ENCODE results near the gene APBB2.

APBB2 gene

DNA sequence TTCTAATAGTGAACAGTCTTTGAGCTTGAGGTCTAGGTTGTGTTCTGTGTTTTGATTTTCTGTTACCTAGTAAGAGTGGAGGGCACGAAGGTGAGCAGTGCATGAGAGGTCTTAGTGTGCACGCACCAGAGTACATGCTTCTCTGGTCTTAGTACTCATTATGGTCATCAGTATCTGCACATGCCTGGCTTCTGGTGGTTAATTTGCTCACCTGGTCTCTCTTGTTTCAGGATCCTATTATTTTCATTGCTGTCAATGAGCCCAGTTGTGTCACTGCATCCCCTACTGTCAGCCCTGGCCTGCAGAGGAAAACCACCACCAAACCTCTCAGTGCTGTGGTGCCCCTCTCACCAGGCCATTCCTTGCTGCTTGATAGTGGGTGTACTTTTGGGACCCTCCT is 409.7 kb downstream of the APBB2 start:
- TF ChIP-seq, protein P1, sequence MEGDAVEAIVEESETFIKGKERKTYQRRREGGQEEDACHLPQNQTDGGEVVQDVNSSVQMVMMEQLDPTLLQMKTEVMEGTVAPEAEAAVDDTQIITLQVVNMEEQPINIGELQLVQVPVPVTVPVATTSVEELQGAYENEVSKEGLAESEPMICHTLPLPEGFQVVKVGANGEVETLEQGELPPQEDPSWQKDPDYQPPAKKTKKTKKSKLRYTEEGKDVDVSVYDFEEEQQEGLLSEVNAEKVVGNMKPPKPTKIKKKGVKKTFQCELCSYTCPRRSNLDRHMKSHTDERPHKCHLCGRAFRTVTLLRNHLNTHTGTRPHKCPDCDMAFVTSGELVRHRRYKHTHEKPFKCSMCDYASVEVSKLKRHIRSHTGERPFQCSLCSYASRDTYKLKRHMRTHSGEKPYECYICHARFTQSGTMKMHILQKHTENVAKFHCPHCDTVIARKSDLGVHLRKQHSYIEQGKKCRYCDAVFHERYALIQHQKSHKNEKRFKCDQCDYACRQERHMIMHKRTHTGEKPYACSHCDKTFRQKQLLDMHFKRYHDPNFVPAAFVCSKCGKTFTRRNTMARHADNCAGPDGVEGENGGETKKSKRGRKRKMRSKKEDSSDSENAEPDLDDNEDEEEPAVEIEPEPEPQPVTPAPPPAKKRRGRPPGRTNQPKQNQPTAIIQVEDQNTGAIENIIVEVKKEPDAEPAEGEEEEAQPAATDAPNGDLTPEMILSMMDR (IDR thresholded peaks at IDR 0.05; ENCODE audit: low read depth, low read length, missing control alignments) = no peak
- no peak overlapping the region for H3K4me3 ChIP-seq (ENCODE audit: low read depth, low read length)
- in situ Hi-C loops (cut with HindIII; ENCODE audit: low sequenced_read_pairs) = no loop called here
- DNase-seq (ENCODE audit: low read depth) = no peak

DNA sequence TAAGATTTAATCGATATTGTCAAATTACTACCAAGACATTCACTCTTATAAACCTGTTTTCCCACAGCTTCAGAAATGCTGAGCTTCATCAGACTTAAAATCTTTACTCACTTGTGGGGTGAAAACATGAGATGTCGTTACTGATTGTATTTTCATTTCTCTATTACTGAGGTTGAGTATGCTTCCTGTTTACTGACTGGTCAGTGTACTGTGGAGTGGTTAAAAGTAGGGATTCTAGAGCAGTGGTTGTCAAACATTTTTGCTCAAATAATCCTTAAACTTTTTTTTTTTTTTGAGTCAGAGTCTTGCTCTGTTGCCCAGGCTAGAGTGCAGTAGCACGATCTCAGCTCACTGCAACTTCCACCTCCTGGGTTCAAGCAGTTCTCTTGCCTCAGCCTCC is 414.3 kb downstream of the APBB2 start:
- TF ChIP-seq, protein P1 (IDR thresholded peaks at IDR 0.05; ENCODE audit: low read depth, low read length, missing control alignments) = no peak
- in situ Hi-C loops (cut with HindIII; ENCODE audit: low sequenced_read_pairs) = no loop called here
- H3K4me3 ChIP-seq (ENCODE audit: low read depth, low read length) = no peak overlapping the region
- DNase-seq (ENCODE audit: low read depth) = no peak

DNA sequence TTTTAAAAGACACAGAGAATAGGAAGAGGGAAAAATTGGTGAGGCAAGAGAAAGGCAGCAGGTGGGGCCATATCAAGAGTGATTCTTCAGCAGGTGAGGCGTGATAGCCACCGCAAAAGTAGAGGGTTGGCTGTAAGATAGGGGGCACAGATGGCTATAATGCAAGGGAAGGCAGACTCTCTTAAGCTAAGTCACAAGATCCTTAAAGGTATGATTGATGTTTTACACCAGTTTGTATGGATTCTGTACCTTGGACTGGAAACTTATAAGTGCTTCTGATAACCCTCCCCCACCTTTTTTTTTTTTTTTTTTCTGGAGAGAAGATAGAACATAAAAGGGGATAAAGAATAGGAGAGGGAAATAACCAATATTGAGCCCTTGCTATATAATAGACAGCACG is 424.6 kb downstream of the APBB2 start:
- in situ Hi-C loops (cut with HindIII; ENCODE audit: low sequenced_read_pairs) = no loop called here
- H3K4me3 ChIP-seq (ENCODE audit: low read depth, low read length) = no peak overlapping the region
- no peak for DNase-seq (ENCODE audit: low read depth)
- TF ChIP-seq, protein P1 (IDR thresholded peaks at IDR 0.05; ENCODE audit: low read depth, low read length, missing control alignments) = no peak

DNA sequence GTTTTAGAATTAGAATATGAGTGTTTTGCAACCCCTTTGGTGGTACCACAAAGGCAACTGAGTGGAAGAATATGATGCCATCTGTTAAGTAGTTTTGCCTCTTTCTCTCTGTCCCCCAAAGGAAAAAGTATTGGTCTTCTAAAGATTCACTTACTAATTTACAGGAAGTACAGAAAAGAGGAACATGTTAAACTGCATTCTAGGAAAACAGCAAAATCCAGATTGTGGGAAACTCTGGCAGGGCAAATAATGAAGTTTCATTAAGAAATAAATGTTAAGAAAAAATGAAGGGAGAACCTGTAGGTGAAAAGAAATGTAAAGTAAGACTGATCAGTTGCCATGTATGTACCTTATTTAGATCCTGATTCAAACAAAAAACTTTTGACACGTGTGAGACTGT is 425.3 kb downstream of the APBB2 start:
- no peak for DNase-seq (ENCODE audit: low read depth)
- in situ Hi-C loops (cut with HindIII; ENCODE audit: low sequenced_read_pairs) = no loop called here
- TF ChIP-seq, protein P1 (IDR thresholded peaks at IDR 0.05; ENCODE audit: low read depth, low read length, missing control alignments) = no peak
- H3K4me3 ChIP-seq (ENCODE audit: low read depth, low read length) = no peak overlapping the region

DNA sequence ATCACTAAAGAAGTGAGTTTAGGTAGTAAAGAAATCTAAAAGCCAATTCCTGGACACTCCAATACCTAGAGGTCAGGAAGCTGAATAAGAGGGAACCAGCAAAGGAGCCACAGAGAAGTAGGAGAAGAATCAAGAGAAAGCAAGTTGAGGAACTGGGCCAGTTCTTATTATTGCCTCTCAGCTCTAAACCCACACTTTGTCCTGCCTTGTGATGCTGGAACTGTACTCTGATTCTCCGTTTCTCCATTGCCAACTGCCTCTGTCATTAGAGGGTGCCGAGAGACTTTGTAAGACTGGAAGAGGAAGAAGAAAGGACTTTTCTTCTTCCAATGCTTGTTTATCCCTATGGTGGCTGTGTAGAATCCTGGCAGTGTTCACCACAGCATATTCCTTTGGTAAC is 426.0 kb downstream of the APBB2 start:
- no peak overlapping the region for H3K4me3 ChIP-seq (ENCODE audit: low read depth, low read length)
- in situ Hi-C loops (cut with HindIII; ENCODE audit: low sequenced_read_pairs) = no loop called here
- TF ChIP-seq, protein P1 (IDR thresholded peaks at IDR 0.05; ENCODE audit: low read depth, low read length, missing control alignments) = no peak
- no peak for DNase-seq (ENCODE audit: low read depth)

DNA sequence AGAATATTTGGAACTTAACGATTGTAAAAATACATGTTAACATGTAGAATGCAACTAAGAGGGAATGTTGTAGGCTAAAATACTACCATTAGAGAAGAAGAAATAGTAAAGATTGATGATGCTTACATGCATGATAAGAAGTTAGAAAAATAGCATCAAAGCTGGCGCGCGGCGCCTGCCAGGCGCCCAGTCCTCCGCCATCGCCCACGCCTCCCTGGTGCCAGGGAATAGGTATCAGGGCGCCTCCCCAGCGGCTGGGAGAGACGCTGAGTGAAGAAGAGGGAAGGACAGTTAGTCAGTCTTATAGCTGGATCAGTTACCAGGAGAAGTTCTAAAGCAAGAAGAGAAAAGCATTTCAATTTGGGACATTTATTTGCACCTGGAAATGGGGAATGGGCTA is 428.6 kb downstream of the APBB2 start:
- DNase-seq (ENCODE audit: low read depth) = no peak
- H3K4me3 ChIP-seq (ENCODE audit: low read depth, low read length) = no peak overlapping the region
- TF ChIP-seq, protein P1 (IDR thresholded peaks at IDR 0.05; ENCODE audit: low read depth, low read length, missing control alignments) = no peak
- in situ Hi-C loops (cut with HindIII; ENCODE audit: low sequenced_read_pairs) = no loop called here

DNA sequence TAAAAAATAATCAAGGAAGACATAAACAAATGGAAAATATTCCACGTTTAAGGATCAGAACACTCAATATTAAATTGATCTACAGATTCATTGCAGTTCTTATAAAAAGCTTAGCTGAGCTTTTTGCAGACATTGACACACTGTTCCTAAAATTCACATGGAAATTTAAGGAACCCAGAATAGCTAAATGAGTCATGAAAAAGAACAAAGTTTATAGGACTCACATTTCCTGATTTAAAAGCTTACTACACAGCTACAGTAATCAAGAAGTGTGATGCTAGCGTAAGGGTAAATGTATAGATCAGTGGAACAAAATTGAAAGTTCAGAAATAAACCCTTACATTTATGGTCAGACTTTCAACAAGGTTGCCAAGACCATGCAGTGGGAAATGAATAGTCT is 431.5 kb downstream of the APBB2 start:
- TF ChIP-seq, protein P1 (IDR thresholded peaks at IDR 0.05; ENCODE audit: low read depth, low read length, missing control alignments) = no peak
- in situ Hi-C loops (cut with HindIII; ENCODE audit: low sequenced_read_pairs) = no loop called here
- DNase-seq (ENCODE audit: low read depth) = no peak
- H3K4me3 ChIP-seq (ENCODE audit: low read depth, low read length) = no peak overlapping the region
